ENCODE data around the gene GABARAPL2.
"Not testable (repeated sequence)": the region's sequence is repeated elsewhere in the genome, so short reads cannot be mapped to it uniquely, and the experiment has no call there.

Gene GABARAPL2, protein sequence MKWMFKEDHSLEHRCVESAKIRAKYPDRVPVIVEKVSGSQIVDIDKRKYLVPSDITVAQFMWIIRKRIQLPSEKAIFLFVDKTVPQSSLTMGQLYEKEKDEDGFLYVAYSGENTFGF

DNA sequence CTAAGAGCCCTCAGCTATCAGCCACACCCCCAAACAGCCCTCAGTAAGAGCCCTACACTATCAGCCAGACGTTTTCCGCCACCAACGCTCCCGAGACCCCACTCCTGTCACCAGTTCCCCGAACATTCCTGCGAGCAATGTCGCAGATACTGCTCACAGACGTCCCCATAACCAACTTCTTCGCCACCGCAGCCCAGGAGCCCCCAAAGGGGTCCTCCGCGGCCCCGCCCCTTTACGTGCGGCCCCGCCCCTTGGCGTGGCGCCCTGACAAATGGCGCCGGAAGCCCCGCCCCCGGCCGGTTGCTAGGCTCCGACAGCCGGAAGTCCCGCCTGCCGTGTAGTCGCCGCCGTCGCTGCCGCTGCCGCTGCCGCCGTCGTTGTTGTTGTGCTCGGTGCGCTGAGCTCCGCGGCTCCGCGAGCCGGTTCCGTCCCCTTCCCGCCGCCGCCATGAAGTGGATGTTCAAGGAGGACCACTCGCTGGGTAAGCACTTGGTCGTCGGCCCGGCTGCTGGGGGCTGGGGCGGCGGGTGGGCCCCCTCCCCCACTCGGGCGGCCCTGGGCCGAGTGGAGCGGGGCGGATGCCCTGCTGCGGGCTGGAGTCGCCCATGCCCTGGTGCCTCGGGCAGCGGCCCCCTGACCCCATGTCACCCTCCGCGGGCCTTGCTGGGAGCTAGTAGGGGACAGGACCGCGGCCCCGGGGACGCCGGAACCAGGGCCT lies at the start of gene GABARAPL2:
GABARAPL2 (plus strand) TSS at position 340 of the 718 bp plus-strand sequence; CDS start at position 448, 108 bp downstream.
- peak; percentile 81 to 88 for DNase-seq

DNA sequence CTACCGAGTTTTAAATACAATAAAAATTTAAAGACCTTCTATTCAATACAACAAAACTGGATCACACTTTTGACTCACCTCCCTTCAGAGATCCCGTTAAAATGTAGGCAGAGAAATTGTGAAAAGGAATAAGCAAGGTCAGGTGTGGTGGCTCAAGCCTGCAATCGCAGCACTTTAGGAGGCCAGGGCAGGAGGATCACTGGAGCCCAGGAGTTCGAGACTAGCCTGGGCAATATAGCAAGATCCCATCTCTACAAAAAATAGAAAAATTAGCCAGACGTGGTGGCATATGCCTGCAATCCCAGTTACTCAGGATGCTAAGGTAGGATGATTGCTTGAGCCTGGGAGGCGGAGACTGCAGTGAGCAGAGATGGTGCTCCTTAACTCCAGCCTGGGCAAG lies 47.0 kb upstream of the GABARAPL2 start:
- no peak for DNase-seq

DNA sequence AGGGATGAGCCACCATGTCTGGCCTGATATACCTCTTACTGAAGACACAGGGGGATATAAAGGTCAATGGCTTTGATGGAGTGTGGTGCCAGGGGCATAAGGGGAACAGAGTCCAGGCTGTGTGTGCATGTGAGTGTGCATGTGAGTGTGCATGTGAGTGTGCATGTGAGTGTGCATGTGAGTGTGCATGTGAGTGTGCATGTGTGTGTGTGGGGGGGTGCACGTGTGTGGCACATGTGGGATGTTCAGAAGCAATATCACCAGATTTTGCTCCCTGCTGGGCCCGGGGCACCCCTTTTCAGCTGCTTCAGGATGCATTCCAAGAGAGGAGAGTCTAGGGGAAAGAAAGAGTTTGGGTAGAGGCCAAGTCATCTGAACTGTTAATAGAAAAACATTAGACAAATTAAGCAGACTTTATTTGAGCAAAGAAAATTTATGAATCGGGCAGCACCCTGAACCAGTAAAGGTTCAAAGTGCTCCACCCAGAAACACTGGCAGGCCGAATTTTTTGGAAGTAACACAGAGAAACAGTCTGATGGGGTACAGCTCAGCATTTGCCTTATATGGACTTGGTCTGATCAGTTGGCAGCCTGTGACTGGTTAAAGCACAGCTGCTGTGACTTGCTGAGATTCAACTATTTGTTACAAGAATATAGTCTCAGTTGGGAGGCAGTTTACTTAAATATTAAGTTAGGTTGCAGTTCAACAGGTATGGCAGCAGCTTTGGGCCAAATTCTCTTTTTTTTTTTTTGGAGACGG lies 40.0 kb upstream of the GABARAPL2 start:
- DNase-seq, result no peak

DNA sequence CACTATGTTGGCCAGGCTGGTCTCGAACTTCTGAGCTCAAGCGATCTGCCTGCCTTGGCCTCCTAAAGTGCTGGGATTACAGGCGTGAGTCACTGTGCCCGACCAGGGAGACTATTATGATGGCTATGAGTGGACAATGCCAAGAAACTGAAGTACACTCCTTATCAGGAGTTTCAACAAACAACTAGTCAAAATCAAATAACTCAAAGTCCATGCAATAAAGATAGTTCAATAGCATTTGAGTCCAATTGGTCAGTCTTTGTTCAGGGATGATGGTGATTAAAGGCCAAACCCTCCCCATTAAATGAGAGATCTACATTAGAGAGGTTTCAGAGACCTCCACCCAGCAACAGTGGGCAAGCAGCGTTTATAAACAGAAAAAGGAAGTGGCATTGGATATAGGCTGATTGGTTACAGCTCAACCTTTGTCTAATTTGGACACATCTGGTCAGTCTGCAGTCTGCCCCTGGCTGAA lies 38.3 kb upstream of the GABARAPL2 start:
- DNase-seq, result no peak

DNA sequence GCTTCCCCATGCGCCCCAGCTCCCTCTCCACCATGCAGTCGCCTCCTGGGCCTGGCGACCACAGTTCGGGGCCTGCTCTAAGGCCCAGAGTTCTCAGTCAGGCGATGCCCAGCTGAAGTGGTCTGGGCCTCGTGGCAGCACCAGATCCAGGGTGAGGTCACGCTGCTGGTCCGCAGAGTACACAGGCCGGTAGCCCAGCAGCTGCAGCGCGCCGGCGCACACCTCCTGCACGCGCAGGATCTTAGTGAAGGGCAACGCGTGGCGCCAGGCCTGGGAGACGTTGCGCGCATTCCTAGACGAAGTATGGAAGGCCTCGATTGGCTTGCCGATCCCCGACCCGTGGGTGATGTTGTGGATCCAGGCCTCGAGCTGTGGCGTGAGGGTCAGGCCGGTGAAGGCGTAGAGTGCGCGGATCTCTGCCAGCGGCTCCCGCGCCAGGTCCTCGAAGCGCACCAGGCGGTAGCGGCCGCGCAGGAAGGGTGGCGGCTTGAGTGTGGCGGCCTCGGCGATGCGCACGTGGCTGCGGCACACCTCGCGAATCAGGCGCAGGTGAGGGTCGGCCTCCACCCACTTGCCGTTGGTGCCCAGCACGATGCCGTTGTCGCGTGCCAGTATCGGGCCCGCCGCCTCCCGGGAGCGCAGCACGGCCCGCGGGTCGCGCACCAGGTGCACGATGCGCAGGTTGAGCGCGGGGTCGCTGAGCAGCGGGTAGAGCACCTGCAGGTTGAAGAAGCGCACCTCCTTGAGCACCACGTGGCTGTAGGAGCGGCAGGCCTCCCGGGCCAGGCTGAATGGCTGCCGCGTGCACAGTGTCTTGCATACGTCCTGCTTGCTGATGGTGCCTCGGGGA lies 36.9 kb upstream of the GABARAPL2 start:
- DNase-seq, result no peak

DNA sequence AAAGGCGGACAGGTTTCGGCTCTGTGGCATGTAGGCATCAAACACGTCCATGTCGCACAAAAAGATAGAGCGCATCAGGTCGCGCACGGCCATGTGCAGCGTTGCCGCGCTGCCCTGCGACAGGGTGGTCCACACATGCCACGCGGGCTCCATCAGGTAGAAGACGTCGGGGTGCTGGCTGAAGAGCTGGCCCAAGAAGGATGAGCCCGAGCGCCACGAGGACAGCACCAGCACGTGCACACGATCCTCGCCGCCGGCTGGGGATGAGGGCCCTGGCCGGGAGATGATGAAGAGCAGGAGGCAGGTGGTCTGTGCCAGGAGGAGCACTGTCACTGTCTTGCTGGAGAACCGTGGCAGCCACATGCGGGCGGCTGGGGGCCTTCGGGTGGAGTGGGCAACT lies 36.2 kb upstream of the GABARAPL2 start:
- DNase-seq, result no peak

DNA sequence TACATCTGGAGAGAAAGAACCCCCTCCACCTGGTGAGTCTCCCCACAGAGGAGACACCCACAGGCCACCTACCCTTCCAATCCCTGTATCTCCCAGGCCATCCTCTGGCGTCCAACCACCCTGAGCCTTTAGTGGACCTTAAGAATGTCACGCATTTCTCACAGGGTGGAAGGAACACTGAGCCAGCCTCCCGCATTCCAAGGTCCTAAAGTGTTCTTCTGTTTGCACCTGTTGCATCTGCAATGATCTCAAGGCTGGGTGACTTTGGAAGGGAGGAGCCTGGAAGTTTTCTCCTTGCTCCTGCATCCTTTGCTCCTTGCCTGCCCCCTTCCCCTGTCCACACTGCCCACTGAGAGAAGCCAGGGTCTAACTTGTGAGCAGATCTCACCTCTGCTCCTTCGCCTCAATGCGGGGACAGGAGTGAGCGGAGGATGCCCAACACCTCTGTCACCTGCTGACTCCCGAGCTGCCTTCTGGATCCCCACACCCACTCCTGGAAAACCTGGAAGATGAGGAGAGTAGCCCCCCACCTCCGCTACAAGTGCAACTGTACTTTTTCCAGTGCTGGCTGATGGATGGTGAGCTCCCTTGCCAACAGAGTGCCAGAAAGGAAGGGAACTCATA lies 33.9 kb upstream of the GABARAPL2 start:
- no peak for DNase-seq

DNA sequence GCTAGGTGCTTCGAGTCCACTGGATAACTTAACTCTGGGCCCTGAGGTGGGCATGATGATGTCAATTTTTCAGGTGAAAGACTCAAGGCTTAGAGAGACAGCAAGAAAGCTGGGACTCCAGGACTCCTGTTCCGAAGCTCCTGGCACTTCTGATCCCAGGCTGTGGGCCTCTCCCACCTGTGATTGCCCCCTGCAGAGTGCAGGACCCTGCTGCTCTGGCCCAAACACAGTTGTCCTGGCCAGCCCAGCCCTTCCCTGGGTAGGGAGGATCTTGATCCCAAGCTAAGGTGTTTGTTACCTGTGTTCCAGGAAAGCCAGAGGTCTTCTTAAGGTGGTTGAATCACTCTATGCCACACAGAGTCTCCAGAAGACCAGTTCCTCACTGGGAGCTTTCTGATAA lies 33.4 kb upstream of the GABARAPL2 start:
- DNase-seq, result no peak

DNA sequence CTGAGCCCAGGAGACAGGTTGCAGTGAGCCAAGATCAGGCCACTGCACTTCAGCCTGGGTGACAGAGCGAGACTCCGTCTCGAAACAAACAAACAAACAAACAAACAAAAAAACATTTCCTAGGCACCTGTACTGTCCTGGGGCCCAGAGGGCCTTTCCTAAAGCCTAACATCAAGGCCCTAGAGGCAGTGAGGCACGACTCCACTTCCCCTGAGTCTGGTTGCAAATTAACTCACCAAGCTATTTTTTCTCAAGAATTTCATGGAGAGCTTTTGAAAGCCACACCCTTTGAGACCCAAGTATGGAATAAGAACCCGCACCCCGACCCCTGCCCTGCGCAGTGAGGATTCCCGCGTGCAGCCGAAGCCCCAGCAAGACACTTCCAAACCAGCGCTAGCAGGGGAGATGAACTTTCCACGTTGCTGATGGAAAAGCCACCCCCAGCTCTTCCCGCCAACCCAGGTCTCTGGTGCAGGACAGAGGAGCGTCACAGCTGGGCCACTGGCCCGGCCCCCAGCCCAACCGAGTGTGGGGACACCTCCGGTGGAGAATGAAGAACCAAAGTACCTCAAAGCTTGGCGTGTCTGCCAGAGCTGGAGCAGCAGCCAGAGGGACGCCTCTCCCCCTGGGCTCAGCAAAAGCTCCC lies 31.5 kb upstream of the GABARAPL2 start:
- DNase-seq, result no peak

DNA sequence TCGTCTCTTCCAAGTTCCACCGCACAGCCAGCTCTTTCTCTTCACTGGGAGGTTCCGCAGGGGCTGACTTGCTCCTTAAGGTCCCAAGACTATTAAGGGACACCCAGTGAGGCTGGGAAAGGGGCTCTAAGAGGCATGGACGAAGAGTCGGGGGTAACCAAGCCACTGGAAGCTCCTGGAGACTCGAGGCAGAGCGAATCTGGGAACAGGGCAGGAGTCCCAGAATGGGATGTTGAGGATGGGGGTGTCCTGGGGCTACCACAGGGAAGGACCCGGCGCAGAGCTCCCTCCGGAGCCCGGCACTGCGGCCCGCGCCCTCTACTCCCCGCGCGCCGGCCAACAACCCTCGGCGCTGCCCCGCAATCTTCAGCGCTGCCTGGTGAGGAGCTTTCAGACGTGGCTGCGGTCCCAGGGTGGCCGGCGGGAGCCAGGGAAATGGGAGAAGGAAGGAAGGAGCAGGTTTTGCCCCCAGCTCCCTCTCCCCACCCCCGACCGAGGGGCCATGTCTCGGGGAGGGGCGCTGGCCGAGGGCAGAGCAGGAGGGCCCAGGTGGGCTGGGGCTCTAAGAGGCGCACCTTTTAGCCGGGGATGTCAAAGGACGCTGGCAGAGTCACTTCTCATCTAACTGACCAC lies 30.9 kb upstream of the GABARAPL2 start:
- DNase-seq, result no peak

DNA sequence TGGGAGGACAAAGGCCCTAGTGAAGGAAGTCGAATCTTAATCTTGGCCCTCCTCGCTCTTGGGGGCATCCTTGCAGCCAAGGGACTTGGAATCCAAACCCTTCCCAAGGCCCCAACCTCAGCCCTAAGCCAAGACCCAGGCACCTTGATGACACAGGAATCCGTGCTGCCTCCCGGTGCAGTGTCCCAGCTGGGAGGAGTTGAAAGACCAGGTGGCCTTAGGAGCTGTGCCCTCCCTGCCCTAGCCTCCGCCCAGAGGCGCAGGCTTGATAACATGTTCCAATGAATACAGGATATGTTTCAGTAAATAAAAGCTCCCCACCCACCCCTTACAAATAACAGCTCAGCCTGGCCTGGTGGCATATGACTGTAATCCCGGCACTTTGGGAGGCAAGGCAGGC lies 30.3 kb upstream of the GABARAPL2 start, which contains the start of gene CHST5:
CHST5 (minus strand) TSS at position 208 of the 400 bp plus-strand sequence. CDS start 5,724 bp downstream, outside the sequence.
- DNase-seq, result no peak

DNA sequence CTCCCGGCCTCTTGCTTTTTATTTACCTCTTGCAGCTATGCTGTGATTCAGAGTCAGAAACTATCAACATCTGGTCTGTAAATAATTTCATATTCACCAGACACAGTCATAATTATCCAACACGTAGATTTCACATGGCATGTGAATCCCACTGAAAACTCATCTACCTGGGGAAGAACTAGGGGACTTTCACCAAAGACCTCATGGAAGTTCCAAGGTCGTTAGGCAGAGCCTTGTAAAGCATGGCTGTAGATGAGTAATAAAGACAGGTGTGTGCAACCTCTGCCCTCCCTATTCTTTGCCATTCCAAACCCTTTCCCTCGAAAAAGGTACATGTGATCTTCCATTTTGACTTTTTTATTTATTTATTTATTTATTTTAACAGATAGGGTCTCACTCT lies 28.4 kb upstream of the GABARAPL2 start:
- no peak for DNase-seq

DNA sequence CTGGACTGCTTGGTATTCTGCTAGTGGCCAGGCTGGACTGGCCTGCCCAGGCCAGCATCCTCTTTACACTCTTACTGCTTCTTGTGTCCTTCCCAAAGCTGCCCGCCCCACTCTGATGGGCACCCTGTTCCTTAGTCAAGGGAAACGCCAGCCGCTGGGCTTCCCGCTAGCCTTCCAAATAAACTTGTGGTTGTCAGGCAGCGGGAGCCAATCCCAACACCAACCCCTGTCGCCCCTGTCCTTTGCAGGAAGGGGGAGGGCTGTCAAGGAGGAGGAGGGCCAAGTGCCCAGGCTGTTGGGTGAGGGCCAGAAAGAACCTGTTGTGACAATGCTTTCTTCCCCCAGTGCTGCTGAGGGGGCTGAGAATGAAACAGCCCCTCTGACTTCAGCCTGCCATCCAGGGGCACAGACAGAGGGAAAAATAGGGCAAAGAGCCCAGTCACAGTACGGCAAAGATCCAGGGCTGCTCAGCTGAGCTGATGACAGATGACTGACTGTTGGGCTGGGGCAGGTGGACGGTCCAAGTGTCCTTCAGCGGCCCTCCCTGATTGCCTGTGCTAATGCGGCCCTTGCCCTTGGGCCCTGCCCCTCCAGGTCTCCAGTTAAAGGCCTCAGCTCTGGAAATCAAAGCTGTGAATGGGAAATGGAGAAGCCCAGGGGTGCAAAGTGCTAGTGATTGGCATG lies 27.2 kb upstream of the GABARAPL2 start:
- not testable (repeated sequence) for DNase-seq

DNA sequence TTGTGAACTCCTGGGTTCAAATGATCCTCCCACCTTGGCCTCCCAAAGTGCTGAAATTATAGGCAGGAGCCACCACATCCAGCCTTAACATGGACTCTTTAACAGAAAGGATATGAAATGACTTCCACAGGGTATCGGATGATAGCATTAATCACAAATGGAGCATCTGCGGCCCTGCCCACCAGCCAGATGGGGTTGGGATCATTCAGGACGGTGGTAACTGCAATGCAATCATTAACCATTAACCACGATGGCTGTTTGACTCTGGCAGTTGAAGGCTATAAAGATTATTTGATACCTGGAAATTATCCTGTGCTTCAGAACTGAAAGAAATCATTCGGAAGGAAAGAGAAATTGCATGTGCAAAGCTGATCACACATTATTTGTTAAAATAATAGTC lies 24.9 kb upstream of the GABARAPL2 start:
- no peak for DNase-seq

DNA sequence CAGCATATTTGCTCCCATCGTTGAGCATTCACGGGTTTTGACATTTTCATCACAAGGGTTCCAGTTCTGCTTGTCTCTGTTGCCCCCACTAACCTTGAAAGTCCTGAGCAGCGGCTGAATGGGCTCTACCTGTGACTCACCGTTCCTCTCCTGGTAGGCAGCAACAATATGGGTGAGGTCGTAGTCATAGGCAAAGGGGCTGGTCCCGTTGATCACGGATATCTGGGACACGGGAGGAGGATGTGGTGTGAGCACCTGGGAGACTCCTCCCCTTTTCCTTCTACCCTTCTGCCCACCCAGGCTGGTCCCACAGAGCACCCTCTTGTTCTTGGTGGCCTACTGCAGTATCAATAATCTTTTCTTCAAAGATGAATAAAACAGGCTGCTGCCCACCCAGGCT lies 23.7 kb upstream of the GABARAPL2 start:
- DNase-seq, result not testable (repeated sequence)

DNA sequence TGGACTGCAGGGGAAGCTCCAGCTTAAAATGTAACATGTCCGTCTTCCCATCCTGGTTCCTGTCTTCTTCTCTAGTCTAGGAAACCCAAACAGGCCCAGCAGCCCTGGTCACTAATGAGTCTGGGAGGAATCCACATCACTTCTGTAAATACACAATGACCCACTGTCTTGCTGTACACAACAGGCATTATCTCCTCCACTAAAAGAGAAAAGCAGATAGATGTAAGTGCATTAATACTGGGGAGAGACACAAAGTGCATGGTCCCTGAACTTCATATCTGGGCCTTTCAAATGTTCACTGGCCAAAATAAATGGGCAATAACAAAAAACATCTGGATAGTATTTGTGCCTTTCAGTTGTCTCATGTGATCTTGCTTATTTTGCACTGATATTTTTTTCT lies 20.3 kb upstream of the GABARAPL2 start:
- DNase-seq, result not testable (repeated sequence)

DNA sequence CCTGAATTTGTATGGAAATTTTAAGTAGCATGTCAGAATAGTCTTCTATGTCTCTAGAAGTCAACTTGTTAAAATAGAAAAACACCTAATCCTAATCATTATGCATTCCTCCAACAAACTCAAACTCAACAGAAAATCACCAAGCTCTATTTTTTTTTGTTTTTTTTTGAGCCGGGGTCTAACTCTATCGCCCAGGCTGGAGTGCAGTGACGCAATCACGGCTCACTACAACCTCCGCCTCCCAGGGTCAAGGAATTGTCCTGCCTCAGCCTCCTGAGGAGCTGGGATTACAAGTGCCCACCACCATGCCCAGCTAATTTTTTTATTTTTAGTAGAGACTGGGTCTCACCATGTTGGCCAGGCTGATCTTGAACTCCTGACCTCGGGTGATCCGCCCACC lies 19.9 kb upstream of the GABARAPL2 start:
- DNase-seq, result no peak

DNA sequence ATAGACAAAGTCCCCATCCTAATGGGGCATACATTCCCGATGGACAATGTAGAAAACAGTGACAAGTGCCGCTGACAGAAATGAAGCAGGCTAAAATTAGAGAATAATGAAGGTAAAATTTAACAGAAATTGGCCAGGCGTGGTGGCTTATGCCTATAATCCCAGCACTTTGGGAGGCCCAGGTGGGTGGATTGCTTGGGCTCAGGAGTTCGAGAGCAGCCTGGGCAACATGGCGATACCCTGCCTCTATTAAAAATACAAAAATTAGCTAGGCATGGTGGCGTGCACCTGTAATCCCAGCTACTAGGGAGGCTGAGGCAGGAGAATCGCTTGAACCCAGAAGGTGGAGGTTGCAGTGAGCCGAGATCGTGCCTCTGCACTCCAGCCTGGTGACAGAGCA lies 17.7 kb upstream of the GABARAPL2 start:
- DNase-seq, result not testable (repeated sequence)

DNA sequence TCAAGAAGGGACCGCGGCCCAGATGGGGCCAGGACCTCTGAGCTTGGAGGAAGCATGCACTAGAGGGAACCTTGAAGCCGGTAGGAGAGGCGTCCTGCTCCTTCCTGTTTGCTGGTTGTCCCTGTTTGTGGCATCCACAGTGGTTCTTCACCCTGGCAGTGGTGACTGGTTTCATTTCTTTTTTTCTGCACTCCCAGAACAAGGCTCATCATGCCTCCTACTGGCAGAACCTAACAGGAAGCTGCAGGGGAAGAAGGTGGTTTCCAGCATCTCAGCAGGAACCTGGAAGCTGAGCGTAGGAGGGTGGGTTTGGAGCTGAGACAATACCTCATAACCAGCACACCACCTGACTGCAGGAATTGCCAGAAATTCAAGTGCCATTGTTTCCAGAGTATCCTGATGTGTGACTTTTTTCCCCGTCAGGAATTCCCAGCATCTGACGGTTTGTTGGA lies 15.9 kb upstream of the GABARAPL2 start:
- DNase-seq, result peak; percentile 65 to 74

DNA sequence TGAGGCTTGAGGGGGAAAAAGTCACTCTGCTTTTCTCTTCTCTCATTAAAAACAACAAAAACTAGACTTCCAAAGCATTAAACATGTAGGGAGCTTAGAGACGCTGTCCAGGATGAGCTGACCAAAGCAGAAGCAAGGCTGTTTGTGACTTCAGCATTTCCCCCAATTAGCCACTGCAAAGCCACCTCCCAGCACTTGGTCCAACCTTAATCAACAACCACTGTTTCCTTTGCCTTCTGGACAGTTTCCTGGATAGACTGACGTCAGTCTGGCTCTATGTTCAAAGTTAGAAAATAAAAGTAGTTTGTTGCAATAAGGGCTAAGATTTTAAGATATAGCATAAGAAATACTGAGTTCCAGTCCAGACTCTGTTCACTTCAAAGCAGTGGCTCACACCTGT lies 13.2 kb upstream of the GABARAPL2 start:
- DNase-seq, result no peak

Data from Kasumi-1 (cell line).